OCI-LY1 (cell line): ENCODE measurements around the gene LIMS1.
A peak's percentile ranks its signal among the peaks of the same experiment; 100 is the strongest.
"Not testable (repeated sequence)": the region's sequence is repeated elsewhere in the genome, so short reads cannot be mapped to it uniquely, and the experiment has no call there.

Experiments
- H2AFZ ChIP-seq: fragments of 200-600 bp; sonication (generic), shearing (Covaris generic); 2 replicates; pipeline ENCODE4 v1.6.0; 2014; ENCODE audit warnings: antibody characterized with exemption, mild to moderate bottlenecking, low read length
- H3F3A ChIP-seq: fragments of 200-600 bp; sonication (generic), shearing (Covaris generic); 2 replicates; pipeline ENCODE4 v1.6.0; 2014; ENCODE audit warnings: mild to moderate bottlenecking, antibody characterized with exemption, low read length, moderate library complexity; ENCODE audit not compliant: insufficient read depth
- H3K27ac ChIP-seq: fragments of 200-600 bp; sonication (generic); 2 replicates; pipeline ENCODE4 v1.5.1; 2014; ENCODE audit warnings: low read length, mixed run types, mild to moderate bottlenecking, low read depth; ENCODE audit not compliant: poor library complexity, severe bottlenecking
- H3K27me3 ChIP-seq: fragments of 200-600 bp; sonication (generic); 2 replicates; pipeline ENCODE4 v1.6.0; 2014; ENCODE audit warnings: antibody characterized with exemption, mild to moderate bottlenecking, low read length, moderate library complexity; ENCODE audit not compliant: insufficient read depth
- H3K36me3 ChIP-seq: fragments of 200-600 bp; sonication (generic); 2 replicates; pipeline ENCODE4 v1.6.1; 2014; ENCODE audit warnings: mild to moderate bottlenecking, antibody characterized with exemption, low read length, moderate library complexity, mixed read lengths; ENCODE audit not compliant: insufficient read depth
- H3K4me1 ChIP-seq: fragments of 200-600 bp; sonication (generic); 2 replicates; pipeline ENCODE4 v1.5.1; 2014; ENCODE audit warnings: mild to moderate bottlenecking, low read length, moderate library complexity; ENCODE audit not compliant: insufficient read depth, severe bottlenecking
- H3K4me2 ChIP-seq: fragments of 200-600 bp; sonication (generic), shearing (Covaris generic); 2 replicates; pipeline ENCODE4 v1.6.1; 2014; ENCODE audit warnings: low read length
- H3K4me3 ChIP-seq: fragments of 200-600 bp; sonication (generic); 2 replicates; pipeline ENCODE4 v1.5.1; 2014; ENCODE audit warnings: low read length, low read depth, mild to moderate bottlenecking, mixed read lengths; ENCODE audit not compliant: poor library complexity, severe bottlenecking
- H3K79me2 ChIP-seq: fragments of 200-600 bp; shearing (Covaris generic); 2 replicates; pipeline ENCODE4 v1.6.1; 2016; ENCODE audit warnings: mixed run types, low read length, mixed read lengths; ENCODE audit not compliant: insufficient read depth
- H3K9ac ChIP-seq: fragments of 200-600 bp; sonication (generic), shearing (Covaris generic); 2 replicates; pipeline ENCODE4 v1.6.1; 2014; ENCODE audit warnings: mild to moderate bottlenecking, low read length, mixed read lengths
- H3K9me2 ChIP-seq: fragments of 200-600 bp; sonication (generic), shearing (Covaris generic); 2 replicates; pipeline ENCODE4 v1.6.1; 2014; ENCODE audit warnings: low read depth, mild to moderate bottlenecking, low read length, mixed read lengths
- H3K9me3 ChIP-seq: fragments of 200-600 bp; shearing (Covaris generic); 2 replicates; pipeline ENCODE4 v1.6.1; 2014; ENCODE audit warnings: low read length, mixed read lengths
- H4K20me1 ChIP-seq: fragments of 200-600 bp; sonication (generic), shearing (Covaris generic); 2 replicates; pipeline ENCODE4 v1.6.0; 2016; ENCODE audit warnings: mild to moderate bottlenecking, low read length; ENCODE audit not compliant: insufficient read depth
- EZH2 ChIP-seq: fragments of 200-600 bp; sonication (generic), shearing (Covaris generic); IDR thresholded peaks from 2 replicates; pipeline ENCODE4 v1.8.0; 2017; ENCODE audit warnings: borderline replicate concordance, mixed run types, mild to moderate bottlenecking, antibody characterized with exemption, low read length, moderate library complexity, mixed read lengths
- TF ChIP-seq, protein P1 (sequence below): fragments of 200-600 bp; sonication (generic), shearing (Covaris generic); IDR thresholded peaks from 2 replicates; pipeline ENCODE4 v1.5.1; 2017; ENCODE audit warnings: mild to moderate bottlenecking, antibody characterized with exemption, low read length, moderate library complexity, mixed read lengths

The LIMS1 gene

DNA sequence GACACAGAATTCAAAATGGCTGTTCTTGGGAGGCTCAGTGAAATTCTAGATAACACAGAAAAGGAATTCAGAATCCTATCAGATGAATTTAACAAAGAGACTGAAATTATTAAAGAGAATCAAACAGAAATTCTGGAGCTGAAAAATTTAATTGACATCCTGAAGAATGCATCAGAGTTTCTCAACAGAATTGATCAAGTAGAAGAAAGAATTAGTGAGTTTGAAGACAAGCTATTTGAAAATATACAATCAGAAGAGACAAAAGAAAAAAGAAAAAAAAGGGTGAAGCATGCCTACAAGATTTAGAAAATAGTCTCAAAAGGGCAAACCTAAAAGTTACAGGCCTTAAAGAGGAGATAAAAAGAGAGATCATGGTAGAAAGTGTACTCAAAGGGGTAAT lies 173.0 kb downstream of the LIMS1 start:
- Histone ChIP-seq H3K4me1 (no peaks in the 10 kb centered on the region), H3K36me3 (no peaks in the 10 kb centered on the region; the same call in 1 of the 2 replicates), H3K4me2 (no peak overlapping the region), H3K27me3 (peaks cover 3% of the 10 kb centered on the region; the same call in 1 of the 2 replicates), H3K79me2 (no peaks in the 10 kb centered on the region), H3K4me3 (no peak overlapping the region), H3K9ac (no peak overlapping the region), H3K27ac (no peak overlapping the region), H3F3A (no peaks in the 10 kb centered on the region), H4K20me1 (no peaks in the 10 kb centered on the region), H3K9me2 (no peaks in the 10 kb centered on the region), H2AFZ (no peak overlapping the region), H3K9me3 (no peaks in the 10 kb centered on the region)
- TF ChIP-seq, protein P1, sequence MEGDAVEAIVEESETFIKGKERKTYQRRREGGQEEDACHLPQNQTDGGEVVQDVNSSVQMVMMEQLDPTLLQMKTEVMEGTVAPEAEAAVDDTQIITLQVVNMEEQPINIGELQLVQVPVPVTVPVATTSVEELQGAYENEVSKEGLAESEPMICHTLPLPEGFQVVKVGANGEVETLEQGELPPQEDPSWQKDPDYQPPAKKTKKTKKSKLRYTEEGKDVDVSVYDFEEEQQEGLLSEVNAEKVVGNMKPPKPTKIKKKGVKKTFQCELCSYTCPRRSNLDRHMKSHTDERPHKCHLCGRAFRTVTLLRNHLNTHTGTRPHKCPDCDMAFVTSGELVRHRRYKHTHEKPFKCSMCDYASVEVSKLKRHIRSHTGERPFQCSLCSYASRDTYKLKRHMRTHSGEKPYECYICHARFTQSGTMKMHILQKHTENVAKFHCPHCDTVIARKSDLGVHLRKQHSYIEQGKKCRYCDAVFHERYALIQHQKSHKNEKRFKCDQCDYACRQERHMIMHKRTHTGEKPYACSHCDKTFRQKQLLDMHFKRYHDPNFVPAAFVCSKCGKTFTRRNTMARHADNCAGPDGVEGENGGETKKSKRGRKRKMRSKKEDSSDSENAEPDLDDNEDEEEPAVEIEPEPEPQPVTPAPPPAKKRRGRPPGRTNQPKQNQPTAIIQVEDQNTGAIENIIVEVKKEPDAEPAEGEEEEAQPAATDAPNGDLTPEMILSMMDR: no peak
- TF ChIP-seq EZH2: no peak

DNA sequence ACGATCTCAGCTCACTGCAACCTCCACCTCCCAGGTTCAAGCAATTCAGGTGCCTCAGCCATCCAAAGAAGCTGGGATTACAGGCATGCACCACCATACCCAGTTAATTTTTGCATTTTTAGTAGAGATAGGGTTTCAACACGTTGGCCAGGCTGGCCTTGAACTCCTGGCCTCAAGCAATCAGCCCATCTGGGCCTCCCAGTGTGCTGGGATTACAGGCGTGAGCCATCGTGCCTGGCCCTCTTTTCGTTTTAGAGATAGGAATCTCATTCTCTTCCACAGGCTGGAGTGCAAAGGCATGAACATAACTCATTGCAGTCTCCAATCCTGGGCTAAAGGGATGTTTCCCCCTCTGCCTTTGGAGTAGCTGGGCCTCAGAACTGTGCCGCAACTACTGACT lies 182.7 kb downstream of the LIMS1 start:
- not testable (repeated sequence) for H3K9me2 ChIP-seq, H3K9ac ChIP-seq, H3F3A ChIP-seq, H4K20me1 ChIP-seq, H3K27ac ChIP-seq, H3K36me3 ChIP-seq, H3K4me2 ChIP-seq, H3K79me2 ChIP-seq, H3K9me3 ChIP-seq, H3K4me3 ChIP-seq, H3K27me3 ChIP-seq, H2AFZ ChIP-seq
- H3K4me1 ChIP-seq: peaks cover 17% of the 10 kb centered on the region

DNA sequence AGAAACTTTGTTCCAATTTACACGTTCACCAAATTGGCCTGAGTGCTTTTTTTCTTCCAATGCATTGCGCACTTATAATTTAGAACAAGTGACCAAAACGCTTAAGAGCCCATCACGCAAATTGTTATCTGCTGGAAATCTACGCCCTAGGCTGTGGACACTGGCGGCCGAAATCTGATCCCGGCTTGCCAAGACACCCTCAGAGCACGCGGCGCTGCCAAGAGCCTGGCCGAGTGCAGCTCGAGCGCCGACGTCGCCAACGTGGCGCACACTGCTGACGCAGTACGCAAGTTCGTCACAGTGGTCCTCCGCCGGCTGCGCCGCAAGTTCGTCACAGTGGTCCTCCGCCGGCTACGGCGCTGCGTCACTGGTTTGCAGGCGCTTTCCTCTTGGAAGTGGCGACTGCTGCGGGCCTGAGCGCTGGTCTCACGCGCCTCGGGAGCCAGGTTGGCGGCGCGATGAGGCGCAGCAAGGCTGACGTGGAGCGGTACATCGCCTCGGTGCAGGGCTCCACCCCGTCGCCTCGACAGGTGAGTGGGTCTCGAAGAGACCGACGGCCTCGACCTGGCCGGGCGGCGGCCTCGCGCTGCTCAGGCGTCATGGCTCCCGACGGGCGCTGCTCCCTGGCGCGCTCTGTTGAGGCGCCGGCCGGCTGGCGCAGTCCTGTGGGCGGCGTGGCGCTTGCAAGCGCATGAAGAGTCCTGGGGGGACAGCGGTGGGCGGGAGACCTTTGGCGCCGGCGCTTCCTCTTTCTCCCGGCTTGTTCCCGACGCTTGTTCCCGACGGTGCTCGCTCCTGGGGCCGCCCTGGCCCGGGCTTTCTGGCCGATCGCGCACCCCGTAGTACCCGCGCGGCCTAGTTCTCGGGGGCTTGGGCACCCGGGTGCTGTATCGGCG lies 185.1 kb downstream of the LIMS1 start, which contains the start of gene RANBP2:
TSS of gene RANBP2 (plus strand) at position 334 of the 896 bp plus-strand sequence. CDS start at position 459, 125 bp downstream.
- H3K9ac ChIP-seq: peak within 1 kb of the TSS; percentile 85
- H3K79me2 ChIP-seq: peaks cover 18% of the 10 kb centered on the region
- peaks cover 25% of the 10 kb centered on the region for H3K4me1 ChIP-seq
- H3K9me3 ChIP-seq: no peaks in the 10 kb centered on the region
- no peaks in the 10 kb centered on the region for H4K20me1 ChIP-seq
- H3K4me3 ChIP-seq: peak within 1 kb of the TSS; percentile 67
- TF ChIP-seq EZH2: no peak
- TF ChIP-seq, protein P1: no peak
- H2AFZ ChIP-seq: no peak within 1 kb of the TSS
- no peaks in the 10 kb centered on the region for H3K36me3 ChIP-seq
- no peaks in the 10 kb centered on the region for H3K9me2 ChIP-seq
- peak within 1 kb of the TSS; percentile 86 for H3K4me2 ChIP-seq
- H3K27me3 ChIP-seq: no peaks in the 10 kb centered on the region
- no peaks in the 10 kb centered on the region for H3F3A ChIP-seq
- H3K27ac ChIP-seq: peak within 1 kb of the TSS; percentile 24

DNA sequence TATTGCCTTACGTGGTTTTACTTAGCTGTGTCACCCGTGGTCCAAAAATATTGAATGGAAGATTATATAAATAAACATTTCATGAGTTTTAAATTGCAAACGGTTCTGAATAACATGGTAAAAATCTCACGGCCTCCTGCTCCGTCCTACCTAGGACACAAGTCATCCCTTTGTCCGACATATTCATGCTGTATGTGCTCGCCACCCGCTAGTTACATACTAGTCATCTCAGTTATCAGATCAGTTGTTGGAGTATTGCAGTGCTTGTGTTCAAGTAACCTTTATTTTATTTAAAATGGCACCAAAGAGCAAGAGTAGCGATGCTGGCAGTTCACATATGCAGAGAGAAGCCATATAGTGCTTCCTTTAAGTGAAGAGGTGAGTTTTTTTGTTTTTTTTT lies 191.8 kb downstream of the LIMS1 start:
- Histone ChIP-seq H3K79me2 (peaks cover 38% of the 10 kb centered on the region), H3K4me1 (peaks cover 19% of the 10 kb centered on the region)
- H3K27me3 ChIP-seq, H3K27ac ChIP-seq, H3K9me3 ChIP-seq, H3K4me3 ChIP-seq, H3K4me2 ChIP-seq, H3K9me2 ChIP-seq, H4K20me1 ChIP-seq, H3K9ac ChIP-seq, H2AFZ ChIP-seq, H3K36me3 ChIP-seq, H3F3A ChIP-seq: not testable (repeated sequence)

DNA sequence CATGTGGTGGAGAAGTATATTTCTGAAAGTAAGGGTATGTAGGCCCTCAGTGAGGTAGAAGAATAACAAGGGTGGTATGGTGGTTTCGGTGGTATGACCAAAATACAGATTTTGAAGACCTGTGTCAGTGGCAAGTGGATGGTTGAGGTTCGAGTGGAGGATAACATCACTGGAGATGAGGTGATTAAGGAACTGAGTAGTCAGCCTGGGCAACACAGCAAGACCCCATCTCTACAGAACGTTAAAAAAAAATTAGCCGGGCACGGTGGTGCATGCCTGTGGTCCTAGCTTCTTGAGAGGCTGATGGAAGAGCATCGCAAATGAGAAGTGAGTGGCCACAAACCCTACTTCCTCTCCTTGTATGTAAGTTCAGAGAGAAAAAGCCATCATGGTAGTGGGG lies 200.4 kb downstream of the LIMS1 start:
- H3K27me3 ChIP-seq, H3K9ac ChIP-seq, H3K79me2 ChIP-seq, H3K4me3 ChIP-seq, H4K20me1 ChIP-seq, H3K4me1 ChIP-seq, H2AFZ ChIP-seq, H3K9me3 ChIP-seq, H3F3A ChIP-seq, H3K27ac ChIP-seq, H3K9me2 ChIP-seq, H3K4me2 ChIP-seq: not testable (repeated sequence)
- H3K36me3 ChIP-seq: peaks cover 15% of the 10 kb centered on the region
